ACHN (cell line): ENCODE results near the gene SLC35F5.

Source experiments
- DNase-seq: peaks from one replicate; pipeline ENCODE4 v3.0.0-alpha.2; 2015
- in situ Hi-C: cut with HindIII; loops from 2 replicates; pipeline ENCODE4 v1.10.0; 2017; ENCODE audit warnings: low sequenced_read_pairs, low pct_ligation_motif_present, low pct_unique_long_range_greater_than_20kb

Gene SLC35F5

DNA sequence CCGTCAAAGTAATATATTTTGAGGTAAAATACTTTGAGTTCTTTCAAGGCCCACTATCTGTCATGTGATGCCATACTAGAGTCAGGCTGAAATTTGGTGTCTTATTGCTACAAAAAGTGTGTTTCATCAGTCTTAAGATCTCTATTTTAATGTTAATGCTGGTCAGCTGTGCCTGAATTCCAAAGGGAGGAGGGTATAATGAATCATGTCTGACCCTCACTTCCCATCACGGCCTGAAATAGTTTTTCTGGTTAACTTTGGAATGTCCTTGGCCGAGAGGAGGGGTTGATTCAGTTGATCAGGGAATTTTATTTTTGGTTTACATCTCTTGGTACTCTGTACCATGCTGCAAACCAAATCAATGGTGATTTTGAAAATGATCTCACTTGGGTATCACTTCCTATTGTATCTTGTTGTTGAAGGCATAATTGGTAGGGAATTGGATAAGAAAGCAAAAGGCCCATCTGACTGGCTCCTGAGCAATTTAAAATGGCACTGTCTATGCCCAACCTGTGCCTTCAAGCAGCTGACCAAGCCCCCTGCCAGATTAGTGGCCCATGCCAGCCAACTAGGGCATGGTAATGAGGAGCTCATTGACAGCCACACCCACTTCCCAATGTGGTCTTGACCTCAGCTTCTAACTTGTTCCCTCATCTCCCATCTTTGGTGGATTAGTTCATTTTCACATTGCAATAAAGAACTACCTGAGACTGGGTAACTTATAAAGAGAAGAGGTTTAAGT lies 6.1 kb upstream of the SLC35F5 start:
- in situ Hi-C loops: no loop called here
- peak; percentile 65 for DNase-seq

DNA sequence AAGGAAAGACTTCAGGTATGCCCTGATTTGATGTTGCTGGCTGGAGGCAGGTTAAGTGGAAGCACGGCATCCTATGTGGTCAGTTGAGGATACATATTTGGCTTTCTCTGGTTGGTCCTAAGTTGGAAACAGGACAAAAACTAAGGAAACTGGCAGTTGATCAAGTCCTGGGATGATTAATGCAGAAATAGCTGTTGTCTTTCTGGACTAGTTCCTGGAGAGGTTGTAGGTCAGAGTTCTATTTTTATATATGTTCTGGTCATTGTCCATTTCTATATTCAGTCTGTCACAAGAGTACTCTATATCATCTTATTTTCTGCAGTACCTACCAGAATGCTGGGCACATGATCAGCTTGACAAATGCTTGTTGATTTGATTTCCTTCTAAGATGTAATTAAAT lies 4.0 kb upstream of the SLC35F5 start:
- in situ Hi-C loops: no loop called here
- DNase-seq: no peak

DNA sequence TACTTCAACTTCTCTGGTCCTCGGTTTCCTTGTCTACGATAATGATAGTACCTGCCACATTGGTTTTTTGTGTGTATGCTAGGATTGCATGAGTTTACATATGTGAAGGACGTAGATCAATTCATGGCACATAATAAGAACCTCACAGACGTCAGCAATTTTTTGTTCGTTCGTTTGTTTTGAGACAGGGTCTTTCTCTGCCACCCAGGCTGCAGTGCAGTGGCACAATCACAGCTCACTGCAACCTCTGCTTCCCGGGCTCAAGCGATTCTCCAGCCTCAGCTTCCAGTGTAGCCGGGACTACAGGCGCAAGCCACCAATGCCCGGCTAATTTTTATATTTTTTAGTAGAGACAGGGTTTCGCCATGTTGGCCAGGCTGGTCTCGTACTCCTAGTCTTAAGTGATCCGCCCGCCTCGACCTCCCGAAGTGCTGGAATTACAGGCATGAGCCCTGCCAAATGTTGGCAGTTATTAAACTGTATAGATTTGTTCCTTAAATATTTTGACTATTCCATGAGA lies 756 bp upstream of the SLC35F5 start:
- in situ Hi-C loops: no loop called here
- DNase-seq: peak; percentile 13

DNA sequence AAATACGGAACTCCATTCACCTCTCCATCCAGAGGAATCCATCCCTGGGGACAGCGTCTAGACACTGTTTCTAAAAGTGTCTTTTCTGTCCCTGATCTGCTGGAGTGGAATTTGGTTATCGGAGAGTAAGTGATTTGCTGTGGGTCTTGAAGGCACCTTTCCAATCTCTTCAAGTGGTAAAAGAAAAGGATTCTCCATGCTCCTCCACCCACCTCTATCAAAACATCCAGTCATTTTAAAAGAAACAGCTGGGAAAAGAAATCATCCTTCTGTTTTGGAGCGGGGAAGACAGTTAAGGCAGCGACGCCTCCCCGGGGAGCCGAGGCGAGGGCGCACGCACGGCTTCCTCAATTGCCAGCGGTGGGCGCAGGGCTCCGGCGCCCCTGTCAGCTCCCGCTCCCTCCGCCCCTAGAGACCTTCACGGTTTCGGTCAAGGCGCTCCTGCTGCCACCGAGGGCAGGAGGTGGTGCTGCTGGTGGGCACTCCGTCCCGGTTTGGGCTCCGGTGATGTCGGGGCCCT lies 547 bp downstream of the SLC35F5 start:
- DNase-seq: peak; percentile 52
- in situ Hi-C loops: no loop called here

DNA sequence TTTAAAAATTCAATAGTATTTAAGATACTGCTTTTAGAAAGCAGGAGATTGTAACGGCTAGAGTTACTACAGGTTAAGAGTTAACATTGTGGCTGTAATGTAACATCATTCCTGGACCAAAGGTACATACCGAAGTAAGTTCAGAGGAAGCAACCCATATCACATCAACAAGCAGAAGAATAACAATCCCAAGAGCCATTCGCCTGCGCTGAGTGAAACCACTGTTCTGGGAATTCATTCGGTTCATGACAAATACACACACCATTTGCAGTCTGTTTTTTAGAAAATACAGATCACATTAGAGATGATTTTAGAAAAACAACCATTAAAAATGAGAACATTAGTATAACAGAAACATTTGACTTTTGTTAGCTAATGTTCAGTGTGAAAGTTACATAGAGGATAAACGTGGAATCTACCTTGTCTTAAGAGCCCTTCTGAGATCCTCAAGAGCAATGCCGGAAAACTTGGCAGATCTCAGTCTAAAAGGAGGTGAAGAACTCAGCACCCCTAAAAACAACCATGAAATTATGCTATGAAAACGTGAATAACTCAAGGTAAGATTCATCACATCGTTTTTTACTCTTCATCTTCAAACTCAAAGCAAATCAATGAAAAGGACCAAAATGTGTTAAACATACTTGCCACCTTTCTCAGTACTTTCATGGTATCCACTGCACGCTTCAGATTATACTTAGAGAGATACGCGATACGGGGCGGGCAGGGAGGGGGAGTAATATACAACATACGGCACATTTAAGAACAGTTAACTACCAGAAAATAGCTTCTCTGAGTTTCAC lies 1.2 kb downstream of the SLC35F5 start:
- in situ Hi-C loops: no loop called here
- DNase-seq: peak; percentile 38

DNA sequence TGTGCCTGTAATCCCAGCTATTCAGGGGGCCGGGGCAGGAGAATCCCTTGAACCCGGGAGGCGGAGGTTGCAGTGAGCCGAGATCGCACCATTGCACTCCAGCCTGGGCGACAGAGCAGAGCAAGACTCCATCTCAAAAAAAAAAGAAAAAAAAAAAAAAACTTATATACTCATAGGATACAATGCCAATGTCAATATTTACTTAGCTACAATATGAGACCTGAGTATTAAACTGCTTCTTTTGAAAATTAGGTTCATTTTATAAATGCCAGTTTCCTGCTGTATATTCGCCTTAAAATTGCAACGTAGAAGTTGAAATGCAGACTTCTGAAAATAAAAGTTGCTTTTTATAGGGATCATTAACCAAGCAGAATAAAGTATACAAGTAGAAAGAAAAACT lies 2.3 kb downstream of the SLC35F5 start:
- no peak for DNase-seq
- in situ Hi-C loops: no loop called here

DNA sequence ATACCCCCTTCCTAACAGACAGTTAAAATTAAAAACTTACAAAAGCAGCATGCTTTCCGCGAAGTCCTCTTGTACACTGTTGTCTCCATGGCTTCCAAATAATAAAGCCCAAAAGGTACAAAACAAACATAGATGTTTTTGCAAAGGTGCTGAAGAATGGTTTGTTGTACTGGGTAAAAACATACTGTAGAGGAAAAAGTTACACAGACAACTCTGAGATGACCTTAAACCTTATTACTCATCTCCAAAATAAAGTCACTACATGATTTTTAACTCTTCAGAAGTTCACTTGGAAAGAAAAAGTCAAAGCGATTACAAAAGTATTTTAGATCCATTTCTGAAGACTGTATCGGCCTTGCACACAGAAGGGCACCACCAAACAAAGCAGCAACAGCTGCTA lies 6.1 kb downstream of the SLC35F5 start:
- in situ Hi-C loops: no loop called here
- DNase-seq: no peak

DNA sequence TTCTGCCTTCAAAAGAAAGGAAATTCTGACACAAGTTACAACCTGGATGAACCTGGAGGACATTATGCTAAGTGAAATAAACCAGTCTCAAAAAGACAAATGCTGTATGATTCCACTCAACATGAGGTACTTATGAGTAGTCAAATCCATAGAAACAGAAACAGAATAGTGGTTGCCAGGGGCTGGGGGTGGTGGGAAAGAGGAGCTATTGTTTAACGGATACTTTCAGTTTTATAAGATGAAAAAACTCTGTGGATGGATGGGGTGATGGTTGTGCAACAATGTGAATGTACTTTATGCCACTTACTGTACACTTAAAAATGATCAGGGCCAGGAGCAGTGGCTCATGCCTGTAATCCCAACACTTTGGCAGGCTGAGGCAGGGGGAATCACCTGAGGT lies 15.4 kb downstream of the SLC35F5 start:
- in situ Hi-C loops: no loop called here
- no peak for DNase-seq

DNA sequence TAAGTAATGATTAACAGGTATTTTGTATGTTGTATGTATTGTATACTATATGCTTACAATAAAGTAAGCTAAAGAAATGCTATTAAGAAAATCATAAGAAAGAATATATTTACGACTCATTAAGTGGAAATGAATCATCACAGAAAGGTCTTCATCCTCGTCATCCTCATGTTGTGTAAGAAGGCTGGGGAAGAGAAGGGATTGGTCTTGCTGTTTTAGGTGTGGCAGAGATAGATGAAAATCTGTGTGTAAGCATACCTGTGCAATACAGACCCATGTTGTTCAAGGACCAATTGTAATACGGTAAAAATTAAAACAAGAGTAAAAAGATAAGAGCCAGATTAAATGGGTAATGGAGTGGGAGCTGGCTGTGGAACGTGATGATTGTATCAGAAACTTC lies 16.6 kb downstream of the SLC35F5 start:
- DNase-seq: no peak
- in situ Hi-C loops: no loop called here

DNA sequence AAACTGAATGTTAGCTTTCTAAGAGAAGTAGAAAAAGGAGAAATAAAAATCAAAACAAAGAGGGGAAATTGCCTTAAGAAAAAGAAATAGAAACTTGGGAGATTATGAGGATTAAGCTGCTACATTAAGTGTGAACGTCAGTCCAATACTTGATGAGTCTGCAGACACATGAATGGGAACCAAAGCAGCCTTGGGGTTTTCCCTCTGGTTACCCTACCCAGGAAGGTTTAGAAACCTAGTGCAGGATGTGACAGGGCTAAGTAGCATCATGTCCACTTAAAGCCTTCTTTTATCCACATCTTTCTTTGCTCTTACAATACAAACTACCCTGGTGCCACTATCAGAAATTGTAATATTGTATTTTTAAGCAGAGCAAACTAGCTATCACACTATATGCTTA lies 22.3 kb downstream of the SLC35F5 start:
- in situ Hi-C loops: no loop called here
- no peak for DNase-seq

DNA sequence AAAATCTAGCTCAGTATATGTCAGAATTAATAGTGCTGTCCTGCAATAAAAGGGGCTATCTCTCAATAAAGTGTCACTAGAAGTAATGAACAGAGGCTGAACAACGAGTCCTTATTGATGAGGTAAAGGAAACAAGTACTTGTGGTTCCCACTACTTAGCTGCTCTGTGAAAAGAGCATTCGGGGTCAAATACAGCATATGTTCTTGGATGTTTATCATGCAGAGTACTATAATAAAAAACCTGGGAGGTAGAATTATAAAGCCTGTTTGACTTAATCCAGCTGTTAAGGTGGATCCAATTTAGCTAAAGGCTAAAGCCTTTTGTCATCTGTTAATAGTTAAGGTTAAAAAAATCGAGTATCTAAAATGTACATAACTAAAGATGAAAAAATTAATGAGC lies 32.4 kb downstream of the SLC35F5 start:
- in situ Hi-C loops: no loop called here
- DNase-seq: no peak

DNA sequence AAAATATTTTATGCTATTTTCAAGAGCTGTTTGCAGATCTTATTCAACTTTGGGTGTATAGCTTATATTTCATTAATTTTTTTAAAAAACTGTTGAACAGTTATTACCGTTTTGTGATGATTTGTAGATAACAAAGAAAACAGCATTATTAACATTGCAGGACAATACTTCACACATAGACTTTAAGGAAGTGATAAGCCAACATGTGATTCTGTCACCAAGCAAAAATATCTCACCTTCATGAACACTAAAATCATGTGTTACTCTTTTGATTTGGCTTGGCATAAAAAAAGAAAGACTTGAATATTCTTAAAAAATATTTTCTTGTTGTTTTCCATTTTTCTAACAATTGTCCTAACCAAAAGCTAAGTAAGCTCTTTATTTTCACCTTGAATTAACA lies 33.0 kb downstream of the SLC35F5 start:
- DNase-seq: no peak
- in situ Hi-C loops: no loop called here

DNA sequence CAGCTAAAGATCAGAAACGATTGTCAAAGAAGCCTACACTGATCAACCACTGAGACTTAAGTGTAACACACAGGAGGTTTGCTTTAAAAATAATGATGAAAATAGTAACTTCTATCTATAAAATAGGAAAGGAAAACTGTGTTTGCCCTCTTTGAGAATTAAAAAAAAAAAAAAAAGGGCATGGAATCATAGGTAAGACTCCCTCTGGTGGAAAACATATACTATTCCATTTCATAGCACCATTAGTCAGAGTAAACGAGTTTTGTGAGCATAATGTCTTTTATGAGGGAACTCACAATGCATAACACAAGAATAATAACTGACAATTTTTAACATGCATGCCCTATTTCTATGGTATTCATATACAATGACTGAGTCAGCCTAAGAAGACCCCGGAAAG lies 36.3 kb downstream of the SLC35F5 start:
- in situ Hi-C loops: no loop called here

DNA sequence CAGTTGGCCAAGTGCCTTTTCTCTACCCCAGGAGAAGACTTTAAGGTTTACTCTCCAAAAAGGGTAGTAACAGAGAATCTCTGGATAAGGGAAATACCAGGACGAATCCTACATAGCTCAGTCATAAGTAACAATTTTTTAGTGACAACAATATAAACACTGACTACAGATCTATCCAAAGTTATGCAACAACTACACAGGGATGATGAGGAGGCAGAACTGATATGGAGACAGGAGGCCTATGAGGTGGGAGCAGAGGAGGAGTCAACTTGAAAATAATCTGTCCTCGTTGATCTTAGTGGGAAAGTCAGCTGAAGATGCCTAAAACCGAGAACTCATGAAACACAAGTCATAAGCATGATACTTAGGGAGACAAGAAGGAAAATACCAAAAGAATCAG lies 40.2 kb downstream of the SLC35F5 start:
- in situ Hi-C loops: no loop called here
- no peak for DNase-seq

More for the DNA sequence above, 36.3 kb downstream of the SLC35F5 start:
- peak; percentile 53 for DNase-seq

DNA sequence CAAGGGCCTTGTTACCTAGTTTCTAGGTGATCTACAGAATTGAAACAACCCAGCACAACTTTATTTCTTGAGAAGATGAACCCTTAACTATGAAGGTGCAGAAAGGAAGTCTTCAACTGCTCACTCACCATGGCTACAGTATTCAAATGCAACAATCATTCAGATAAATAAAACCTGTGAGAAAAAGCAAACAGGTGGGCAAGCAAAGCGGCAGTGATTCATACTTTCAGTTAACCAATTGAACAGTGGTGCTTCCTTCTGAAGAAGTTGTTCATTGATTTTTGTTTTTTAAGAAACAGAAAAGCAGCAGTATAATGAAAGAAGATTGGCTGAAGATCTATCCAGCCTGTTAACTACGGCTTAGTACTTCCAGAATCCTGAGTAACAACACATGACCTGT lies 43.5 kb downstream of the SLC35F5 start:
- no peak for DNase-seq
- in situ Hi-C loops: no loop called here

DNA sequence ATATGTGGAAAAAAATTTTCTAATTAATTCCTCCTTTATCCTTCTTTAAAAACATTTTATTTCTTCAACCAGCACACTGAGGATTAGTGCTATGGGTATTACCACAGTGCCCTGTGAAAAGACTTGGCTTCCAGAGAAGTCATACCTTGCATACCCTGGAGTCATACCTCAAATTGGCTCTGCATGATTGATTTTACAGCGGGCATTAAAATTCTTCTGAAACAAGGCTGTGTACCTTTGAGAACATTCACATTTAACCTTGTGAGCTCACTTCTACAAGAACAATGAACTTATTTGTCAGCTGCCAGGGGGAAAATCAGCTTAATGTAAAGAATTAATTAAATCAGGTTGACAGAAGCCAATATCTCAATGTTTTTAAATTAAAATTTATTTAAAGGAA lies 44.6 kb downstream of the SLC35F5 start:
- peak; percentile 51 for DNase-seq
- in situ Hi-C loops: no loop called here

DNA sequence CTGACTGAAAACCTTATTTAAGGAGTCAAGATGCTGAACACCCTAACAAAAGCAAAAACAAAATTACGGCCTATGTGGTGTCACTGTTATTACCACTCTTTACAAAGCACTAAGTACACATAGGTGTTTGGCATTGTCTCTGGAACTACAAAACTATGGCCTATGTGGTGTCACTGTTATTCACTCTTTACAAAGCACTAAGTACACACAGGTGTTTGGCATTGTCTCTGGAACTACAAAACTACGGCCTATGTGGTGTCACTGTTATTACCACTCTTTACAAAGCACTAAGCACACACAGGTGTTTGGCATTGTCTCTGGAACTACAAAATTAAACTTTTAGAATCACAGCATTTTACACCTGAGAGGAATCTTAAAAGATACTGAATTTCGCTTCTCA lies 47.4 kb downstream of the SLC35F5 start:
- DNase-seq: no peak
- in situ Hi-C loops: no loop called here

DNA sequence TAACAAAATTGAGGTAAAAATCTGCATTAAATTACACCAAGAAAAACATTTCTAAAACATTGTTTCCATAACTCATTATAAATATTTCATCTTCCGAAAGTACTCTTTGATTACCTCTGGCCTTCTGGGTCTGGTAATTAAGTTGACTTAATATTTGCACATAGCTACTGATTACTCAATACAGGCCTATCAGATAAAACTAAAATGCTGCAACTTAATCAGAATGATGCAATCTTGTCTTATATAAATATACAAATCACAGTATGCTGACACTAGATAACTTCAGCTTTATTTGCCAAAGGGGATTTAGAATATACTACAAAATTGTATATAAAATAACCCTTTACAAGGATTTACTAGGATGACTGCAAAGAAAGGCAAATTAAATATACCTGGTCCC lies 49.3 kb downstream of the SLC35F5 start:
- no peak for DNase-seq
- in situ Hi-C loops: no loop called here

DNA sequence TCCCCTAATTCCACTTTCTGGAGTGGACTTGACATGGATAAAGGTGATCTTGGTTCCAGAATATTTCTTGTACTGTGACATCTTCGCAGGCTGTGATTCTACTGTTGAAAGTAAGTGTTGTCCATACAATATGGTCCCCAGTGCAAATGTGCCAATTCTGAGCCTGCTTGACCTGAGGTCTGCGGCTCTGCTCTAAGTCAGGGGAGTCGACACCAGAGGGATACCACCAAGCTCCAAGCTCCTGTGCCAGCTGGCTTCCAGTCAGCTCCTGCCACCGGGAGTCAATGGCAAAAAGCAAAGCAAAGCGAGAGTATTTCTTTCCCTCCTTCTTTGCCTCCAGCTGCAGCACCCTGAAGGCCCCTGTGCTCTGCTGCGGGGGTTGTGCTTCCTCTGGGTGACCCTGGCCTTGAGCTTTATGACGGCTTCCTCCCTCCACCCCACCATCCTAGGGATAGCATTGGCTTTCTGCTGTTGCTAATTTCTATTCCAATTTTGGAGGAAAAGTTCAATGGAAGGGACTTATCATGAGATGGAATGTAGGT lies 50.4 kb downstream of the SLC35F5 start:
- no peak for DNase-seq
- in situ Hi-C loops: no loop called here
